OCI-LY1 (cell line): ENCODE results near the gene MTNR1A.

Source experiments
- CTCF ChIP-seq: fragments of 200-600 bp; sonication (generic), shearing (Covaris generic); IDR thresholded peaks from 2 replicates; pipeline ENCODE4 v1.5.1; 2017; ENCODE audit warnings: mild to moderate bottlenecking, antibody characterized with exemption, low read length, moderate library complexity, mixed read lengths
- EZH2 ChIP-seq: fragments of 200-600 bp; sonication (generic), shearing (Covaris generic); IDR thresholded peaks from 2 replicates; pipeline ENCODE4 v1.8.0; 2017; ENCODE audit warnings: borderline replicate concordance, mixed run types, mild to moderate bottlenecking, antibody characterized with exemption, low read length, moderate library complexity, mixed read lengths

DNA sequence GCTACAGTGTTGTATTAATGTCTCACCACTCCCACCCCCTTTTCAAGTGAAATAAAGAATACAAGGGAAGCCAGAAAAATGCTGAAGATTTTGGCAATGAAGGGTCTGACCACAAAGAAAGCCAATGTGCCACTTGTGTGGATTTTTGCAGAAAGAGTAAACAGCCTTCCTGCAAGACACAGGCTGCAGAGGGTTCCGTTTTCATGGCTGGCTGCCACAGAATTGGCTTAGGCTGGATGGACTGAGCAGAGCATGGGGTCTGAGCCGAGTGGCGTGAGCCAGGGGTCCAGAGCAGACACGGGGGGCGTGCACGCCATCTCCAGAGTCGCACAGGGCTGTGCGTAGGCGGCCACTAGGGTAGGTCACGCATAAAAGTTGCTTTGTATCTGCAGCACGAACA is 69.2 kb downstream of the MTNR1A start:
- TF ChIP-seq CTCF, result no peak
- TF ChIP-seq EZH2, result no peak
